ENCODE data around the gene METTL24.
"Not testable (repeated sequence)": the region's sequence is repeated elsewhere in the genome, so short reads cannot be mapped to it uniquely, and the experiment has no call there.

Gene METTL24

GRCh38 chr6:110359556-110359955, 1.4 kb upstream of the METTL24 start:
- no peak for DNase-seq

GRCh38 chr6:110358553-110359160, 508 bp upstream of the METTL24 start:
- DNase-seq, result no peak

GRCh38 chr6:110357298-110357663, 868 bp downstream of the METTL24 start:
- no peak for DNase-seq

- no peak for DNase-seq
Measured at GRCh38 chr6:110356778-110357177, 1.4 kb downstream of the METTL24 start.

- no peak for DNase-seq
Measured at GRCh38 chr6:110355727-110356126, 2.4 kb downstream of the METTL24 start.

GRCh38 chr6:110355022-110355421, 3.1 kb downstream of the METTL24 start:
- DNase-seq, result no peak

- no peak for DNase-seq
Measured at GRCh38 chr6:110354153-110354552, 4.0 kb downstream of the METTL24 start.

GRCh38 chr6:110353457-110354001, 4.6 kb downstream of the METTL24 start:
- DNase-seq, result no peak

GRCh38 chr6:110352563-110353262, 5.4 kb downstream of the METTL24 start:
- DNase-seq, result no peak

GRCh38 chr6:110351986-110352385, 6.2 kb downstream of the METTL24 start:
- DNase-seq, result no peak

GRCh38 chr6:110351546-110351945, 6.6 kb downstream of the METTL24 start:
- DNase-seq, result no peak

- DNase-seq, result not testable (repeated sequence)
Measured at GRCh38 chr6:110350593-110350992, 7.6 kb downstream of the METTL24 start.

- no peak for DNase-seq
Measured at GRCh38 chr6:110348961-110349690, 9.0 kb downstream of the METTL24 start.

GRCh38 chr6:110345025-110345424, 13.1 kb downstream of the METTL24 start:
- no peak for DNase-seq

- no peak for DNase-seq
Measured at GRCh38 chr6:110342759-110343158, 15.4 kb downstream of the METTL24 start.

GRCh38 chr6:110341663-110342596, 16.2 kb downstream of the METTL24 start:
- DNase-seq, result no peak

- no peak for DNase-seq
Measured at GRCh38 chr6:110341067-110341466, 17.1 kb downstream of the METTL24 start.

- no peak for DNase-seq
Measured at GRCh38 chr6:110340392-110340965, 17.7 kb downstream of the METTL24 start.

GRCh38 chr6:110338820-110339470, 19.2 kb downstream of the METTL24 start:
- no peak for DNase-seq

GRCh38 chr6:110337486-110337885, 20.7 kb downstream of the METTL24 start:
- no peak for DNase-seq

GRCh38 chr6:110334423-110335180, 23.5 kb downstream of the METTL24 start:
- peak in 1 of 2 experiments; percentile 31 for DNase-seq

Data from NCI-H187 (cell line).